Body of pancreas (tissue), 4 donors: Measurements from ENCODE around the gene RANBP3. TPM values are rescaled to one million over a fixed set of nuclear protein-coding genes. Genes with fewer than 3 reads are reported as not detected.

ENCODE experiments used
- ATAC-seq: fragments of 150-250 bp; one replicate; pipeline ENCODE4 v1.9.1; 2016
- DNase-seq, 4 donors: peaks; one replicate each; pipeline ENCODE4 v3.0.0-alpha.2; 2019
- H3K27ac ChIP-seq, 4 donors: fragments of 200-600 bp; sonication (generic); 1 replicate in 3 of 4; 2 replicates in 1 of 4; pipeline versions ENCODE4 v1.5.1 to v1.6.1; 2016 to 2019; ENCODE audit warnings: mild to moderate bottlenecking in 1 of 4, mixed read lengths in 1 of 4, moderate library complexity in 1 of 4
- H3K27me3 ChIP-seq, 2 donors: fragments of 200-600 bp; sonication (generic); one replicate each; pipeline ENCODE4 v1.6.0; 2016; ENCODE audit warnings: mild to moderate bottlenecking in 1 of 2
- H3K36me3 ChIP-seq, 2 donors: fragments of 200-600 bp; sonication (generic); replicated peaks in 1 of 2; 2 replicates each; pipeline ENCODE4 v1.5.1; 2016; ENCODE audit warnings: low read depth in 2 of 2; ENCODE audit not compliant: insufficient read depth in 1 of 2
- H3K4me1 ChIP-seq: fragments of 200-600 bp; sonication (generic); one replicate; pipeline ENCODE4 v1.6.0; 2016
- H3K4me3 ChIP-seq, 2 donors: fragments of 200-600 bp; sonication (generic); 1 replicate in 1 of 2; 2 replicates in 1 of 2; pipeline ENCODE4 v1.5.1; 2016 to 2019
- H3K9me3 ChIP-seq, 3 donors: fragments of 200-600 bp; sonication (generic); 1 replicate in 2 of 3; 2 replicates in 1 of 3; pipeline ENCODE4 v1.5.1; 2016
- CTCF ChIP-seq, 7 experiments: fragments of 450-650 bp in 4 of 7; fragments of 200-600 bp in 3 of 7; sonication (generic) in 3 of 7; IDR thresholded peaks; one replicate each; pipeline ENCODE4 v1.5.1; 2016 to 2019; ENCODE audit warnings: antibody characterized with exemption in 7 of 7
- POLR2A ChIP-seq, 3 donors: fragments of 450-650 bp; IDR thresholded peaks; one replicate each; pipeline ENCODE4 v1.6.1; 2016; ENCODE audit warnings: antibody characterized with exemption in 3 of 3, mild to moderate bottlenecking in 2 of 3
- WGBS, 2 donors: methylation state at CpG; one replicate each; pipeline ENCODE4 v1.1.5; 2017; 5-methylcytosine and 5-hydroxymethylcytosine counted together
- intact Hi-C: fragments of 100-400 bp; cut with DNase I; formaldehyde crosslinking; loops from one replicate; pipeline ENCODE4 v1.15.1; 2023
- total RNA-seq, 2 donors: library from RNA; depleted of rRNA; stranded (reverse); fragments of >200 nt; gene quantifications; one replicate each; pipeline ENCODE4 v1.1.0, GENCODE V29; 2016

Gene RANBP3
- total RNA-seq, 2 donors from 2014 or later, result 62.0 to 90.0 TPM

- ATAC-seq, result no peak
- no peaks in the 10 kb centered on the region for H3K9me3 ChIP-seq
- no peak overlapping the region for H3K27ac ChIP-seq
- DNase-seq, result no peak
- no peaks in the 10 kb centered on the region for H3K27me3 ChIP-seq
- H3K4me1 ChIP-seq, result peaks cover 18% of the 10 kb centered on the region
- intact Hi-C loops, result no loop called here
- H3K36me3 ChIP-seq, result peaks cover 6 to 31% of the 10 kb centered on the region in 2 donors
- no peak overlapping the region for H3K4me3 ChIP-seq
- 91 to 93% methylated on average over 5 to 17 of the region's 18 CpGs for WGBS, 2 donors
- TF ChIP-seq POLR2A (IDR thresholded peaks at IDR 0.05) (no peak), CTCF (IDR thresholded peaks at IDR 0.05) (no peak)
Observed at GRCh38 chr19:5932146-5932545, 45.8 kb downstream of the RANBP3 start.

- no peak overlapping the region for H3K27ac ChIP-seq
- no peak for ATAC-seq
- H3K4me3 ChIP-seq, result no peak overlapping the region
- 80 to 85% methylated on average over 5 to 11 of the region's 11 CpGs for WGBS, 2 donors
- intact Hi-C loops, result no loop called here
- no peak for DNase-seq
- no peaks in the 10 kb centered on the region for H3K9me3 ChIP-seq
- peaks cover 11% of the 10 kb centered on the region for H3K4me1 ChIP-seq
- H3K36me3 ChIP-seq, result peaks cover 6 to 31% of the 10 kb centered on the region in 2 donors
- TF ChIP-seq CTCF (IDR thresholded peaks at IDR 0.05), result no peak
- TF ChIP-seq POLR2A (IDR thresholded peaks at IDR 0.05), result no peak
- H3K27me3 ChIP-seq, result no peaks in the 10 kb centered on the region
Observed at GRCh38 chr19:5931251-5931650, 46.7 kb downstream of the RANBP3 start.

- H3K36me3 ChIP-seq, result peaks cover 9 to 41% of the 10 kb centered on the region in 2 donors
- H3K4me1 ChIP-seq, result peaks cover 4% of the 10 kb centered on the region
- DNase-seq, result no peak
- H3K27me3 ChIP-seq, result no peaks in the 10 kb centered on the region
- intact Hi-C loops, result no loop called here
- no peak overlapping the region for H3K27ac ChIP-seq
- H3K9me3 ChIP-seq, result no peaks in the 10 kb centered on the region
- no peak overlapping the region for H3K4me3 ChIP-seq
- TF ChIP-seq CTCF (IDR thresholded peaks at IDR 0.05) (no peak), POLR2A (IDR thresholded peaks at IDR 0.05) (no peak)
- WGBS, 2 donors, result 87 to 91% methylated on average over 11 to 14 of the region's 14 CpGs
- no peak for ATAC-seq
Observed at GRCh38 chr19:5929625-5930024, 48.3 kb downstream of the RANBP3 start.

- no peak for DNase-seq
- no peak for ATAC-seq
- Histone ChIP-seq H3K9me3 (no peaks in the 10 kb centered on the region), H3K4me3 (no peak overlapping the region), H3K27me3 (no peaks in the 10 kb centered on the region), H3K36me3 (peaks cover 13 to 45% of the 10 kb centered on the region in 2 donors), H3K27ac (no peak overlapping the region), H3K4me1 (peaks cover 4% of the 10 kb centered on the region)
- WGBS, 2 donors, result 85 to 94% methylated on average over 9 to 13 of the region's 13 CpGs
- intact Hi-C loops, result no loop called here
- TF ChIP-seq POLR2A (IDR thresholded peaks at IDR 0.05), result no peak
- no peak for TF ChIP-seq CTCF (IDR thresholded peaks at IDR 0.05)
Observed at GRCh38 chr19:5929179-5929578, 48.8 kb downstream of the RANBP3 start.

GRCh38 chr19:5927441-5927821 lies 50.5 kb downstream of the RANBP3 start:
- Histone ChIP-seq H3K27me3 (no peaks in the 10 kb centered on the region), H3K27ac (no peak overlapping the region), H3K4me3 (no peak overlapping the region), H3K36me3 (peaks cover 13 to 53% of the 10 kb centered on the region in 2 donors), H3K4me1 (no peaks in the 10 kb centered on the region), H3K9me3 (no peaks in the 10 kb centered on the region)
- TF ChIP-seq POLR2A (IDR thresholded peaks at IDR 0.05), result no peak
- TF ChIP-seq CTCF (IDR thresholded peaks at IDR 0.05), result no peak
- intact Hi-C loops, result no loop called here
- DNase-seq (no peak), ATAC-seq (no peak)
- WGBS, 2 donors, result 87% methylated on average over 8 of the region's 8 CpGs
